ENCODE data around the gene SAMD10.
"Not testable (repeated sequence)": the region's sequence is repeated elsewhere in the genome, so short reads cannot be mapped to it uniquely, and the experiment has no call there.

Gene SAMD10

DNA sequence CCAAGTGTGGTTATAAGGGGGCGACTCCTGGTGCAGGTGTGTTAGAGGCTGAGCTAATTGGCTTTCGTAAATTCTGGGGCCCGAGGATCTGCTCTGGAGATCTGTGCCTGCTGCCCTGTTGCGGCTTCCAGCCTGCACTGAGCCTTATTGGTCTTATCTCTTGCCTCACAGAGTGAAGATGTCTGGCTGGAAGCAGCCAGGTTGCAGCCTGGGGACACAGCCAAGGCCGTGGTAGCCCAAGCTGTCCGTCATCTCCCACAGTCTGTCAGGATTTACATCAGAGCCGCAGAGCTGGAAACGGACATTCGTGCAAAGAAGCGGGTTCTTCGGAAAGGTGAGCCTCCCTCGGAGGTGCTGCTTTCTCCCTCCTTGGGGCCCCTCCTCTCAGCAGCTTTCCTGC is 21.5 kb upstream of the SAMD10 start:
- Histone ChIP-seq H3K36me3 (ENCODE audit: control insufficient read depth in 2 of 2, insufficient read depth in 2 of 2, low read length in 2 of 2) (peaks cover 63 to 64% of the 10 kb centered on the region in 2 donors), H3K9me3 (ENCODE audit: control insufficient read depth in 2 of 2, low read length in 2 of 2) (no peaks in the 10 kb centered on the region), H3K9ac (ENCODE audit: low read depth in 1 of 2, low read length in 2 of 2) (no peak overlapping the region), H3K27me3 (ENCODE audit: control insufficient read depth in 2 of 2, insufficient read depth in 2 of 2, low read length in 2 of 2) (no peaks in the 10 kb centered on the region), H3K4me3 (ENCODE audit: low read length in 2 of 2) (no peak overlapping the region), H3K27ac (ENCODE audit: low read depth in 2 of 2, low read length in 2 of 2) (no peak overlapping the region), H3K4me1 (ENCODE audit: control insufficient read depth in 2 of 2, insufficient read depth in 2 of 2, low read length in 2 of 2) (no peaks in the 10 kb centered on the region)

DNA sequence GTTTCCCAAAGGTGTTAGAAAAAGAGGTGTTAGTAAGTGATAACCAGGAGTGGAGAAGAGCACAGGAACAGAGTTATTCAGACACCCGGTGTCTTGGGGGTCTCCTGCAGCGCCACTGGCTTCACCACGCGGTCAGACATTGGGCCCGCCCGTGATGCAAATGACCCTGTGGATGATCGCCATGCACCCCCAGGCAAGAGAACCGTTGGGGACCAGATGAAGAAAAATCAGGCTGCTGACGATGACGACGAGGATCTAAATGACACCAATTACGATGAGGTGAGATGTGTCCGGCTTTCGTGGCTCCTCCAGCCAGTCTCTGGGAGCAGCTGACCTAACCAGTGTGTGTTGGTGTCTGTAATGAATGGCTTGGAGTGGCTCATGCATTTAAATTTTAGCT is 3.5 kb upstream of the SAMD10 start:
- H3K4me3 ChIP-seq (ENCODE audit: low read length in 2 of 2), result no peak overlapping the region
- peaks cover 20 to 43% of the 10 kb centered on the region in 2 donors for H3K36me3 ChIP-seq (ENCODE audit: control insufficient read depth in 2 of 2, insufficient read depth in 2 of 2, low read length in 2 of 2)
- peaks cover 23 to 27% of the 10 kb centered on the region in 2 donors for H3K4me1 ChIP-seq (ENCODE audit: control insufficient read depth in 2 of 2, insufficient read depth in 2 of 2, low read length in 2 of 2)
- no peaks in the 10 kb centered on the region for H3K27me3 ChIP-seq (ENCODE audit: control insufficient read depth in 2 of 2, insufficient read depth in 2 of 2, low read length in 2 of 2)
- no peaks in the 10 kb centered on the region for H3K9me3 ChIP-seq (ENCODE audit: control insufficient read depth in 2 of 2, low read length in 2 of 2)
- no peak overlapping the region for H3K9ac ChIP-seq (ENCODE audit: low read depth in 1 of 2, low read length in 2 of 2)
- no peak overlapping the region for H3K27ac ChIP-seq (ENCODE audit: low read depth in 2 of 2, low read length in 2 of 2)

DNA sequence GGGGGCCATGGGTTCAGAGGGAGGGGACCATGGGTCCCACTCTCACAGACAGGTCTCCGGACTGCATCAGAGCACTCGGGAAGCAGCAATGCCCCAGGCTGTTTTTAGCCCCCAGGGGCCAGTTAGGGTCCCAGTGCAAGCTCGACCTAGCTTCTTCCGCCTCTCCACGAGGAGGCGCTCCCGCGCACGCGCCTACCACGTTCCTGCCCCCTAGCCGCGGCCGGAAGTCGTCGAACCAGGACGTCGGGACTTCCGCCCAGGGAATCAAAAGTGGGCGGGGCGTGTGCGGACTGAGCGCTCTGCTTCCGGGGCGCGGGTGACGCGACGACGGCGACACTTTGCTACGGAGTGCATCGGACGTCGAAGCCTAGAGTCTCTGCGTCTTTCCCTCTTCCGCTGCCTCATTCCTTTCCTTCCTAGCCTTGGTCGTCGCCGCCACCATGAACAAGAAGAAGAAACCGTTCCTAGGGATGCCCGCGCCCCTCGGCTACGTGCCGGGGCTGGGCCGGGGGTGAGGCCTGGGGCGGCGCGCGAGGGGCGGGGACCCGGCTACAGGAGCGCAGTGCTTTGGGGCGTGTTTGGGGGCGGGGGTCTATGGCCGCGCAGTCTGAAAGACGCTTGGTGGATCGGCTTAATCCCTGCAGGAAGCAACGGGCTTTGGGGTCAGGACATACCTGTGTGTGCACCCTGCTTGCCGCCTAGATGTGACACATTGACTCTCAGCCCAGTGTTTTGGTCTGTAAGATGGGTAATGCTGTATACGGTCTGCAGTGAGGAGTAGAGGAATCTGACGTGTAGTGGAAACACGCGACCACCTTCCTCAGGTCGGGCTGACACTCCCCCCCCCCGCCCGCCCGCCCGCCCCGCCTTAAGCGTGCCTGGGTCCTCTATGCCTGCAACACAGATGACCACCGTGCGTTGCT is 1.6 kb upstream of the SAMD10 start, which contains the start of gene PRPF6:
PRPF6 (plus strand) TSS at position 327 of the 923 bp plus-strand sequence; CDS start at position 441, 114 bp downstream.
- peak within 1 kb of the TSS; percentile 73 to 90 for H3K27ac ChIP-seq (ENCODE audit: low read depth in 2 of 2, low read length in 2 of 2)
- H3K36me3 ChIP-seq (ENCODE audit: control insufficient read depth in 2 of 2, insufficient read depth in 2 of 2, low read length in 2 of 2), result peaks cover 18 to 31% of the 10 kb centered on the region in 2 donors
- H3K9me3 ChIP-seq (ENCODE audit: control insufficient read depth in 2 of 2, low read length in 2 of 2), result no peaks in the 10 kb centered on the region
- H3K4me3 ChIP-seq (ENCODE audit: low read length in 2 of 2), result peak within 1 kb of the TSS; percentile 85 to 98
- H3K4me1 ChIP-seq (ENCODE audit: control insufficient read depth in 2 of 2, insufficient read depth in 2 of 2, low read length in 2 of 2), result peaks cover 23 to 32% of the 10 kb centered on the region in 2 donors
- H3K9ac ChIP-seq (ENCODE audit: low read depth in 1 of 2, low read length in 2 of 2), result peak within 1 kb of the TSS; percentile 79 to 80
- peaks cover 0 to 3% of the 10 kb centered on the region in 2 donors for H3K27me3 ChIP-seq (ENCODE audit: control insufficient read depth in 2 of 2, insufficient read depth in 2 of 2, low read length in 2 of 2)

DNA sequence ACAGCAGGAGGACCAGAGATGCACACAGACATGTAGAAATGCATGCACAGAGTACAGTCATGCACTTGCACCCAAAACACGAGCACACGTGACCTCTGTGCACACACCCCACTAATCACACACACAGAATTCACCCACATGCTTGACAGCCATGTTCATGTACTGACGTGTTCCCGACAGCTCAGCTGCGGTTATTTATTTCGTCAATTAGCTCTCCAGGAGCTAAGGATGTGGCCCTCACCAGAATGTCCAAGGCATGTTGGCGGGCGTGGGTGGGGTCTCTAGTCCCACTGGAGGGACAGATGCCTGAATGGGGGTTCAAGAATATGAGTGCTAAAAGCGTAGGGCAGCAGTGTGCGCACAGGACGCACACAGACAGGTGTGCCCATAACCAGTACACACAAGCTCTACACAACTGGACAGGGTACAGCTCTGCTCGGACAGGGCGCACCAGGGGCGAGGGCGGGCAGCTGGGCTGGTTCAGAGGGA is 919 bp upstream of the SAMD10 start:
- Histone ChIP-seq H3K36me3 (ENCODE audit: control insufficient read depth in 2 of 2, insufficient read depth in 2 of 2, low read length in 2 of 2) (peaks cover 11 to 27% of the 10 kb centered on the region in 2 donors), H3K27ac (ENCODE audit: low read depth in 2 of 2, low read length in 2 of 2) (peak overlapping the region; percentile 16 to 90), H3K4me3 (ENCODE audit: low read length in 2 of 2) (peak overlapping the region; percentile 85 to 98), H3K27me3 (ENCODE audit: control insufficient read depth in 2 of 2, insufficient read depth in 2 of 2, low read length in 2 of 2) (peaks cover 0 to 3% of the 10 kb centered on the region in 2 donors), H3K9me3 (ENCODE audit: control insufficient read depth in 2 of 2, low read length in 2 of 2) (no peaks in the 10 kb centered on the region), H3K9ac (ENCODE audit: low read depth in 1 of 2, low read length in 2 of 2) (peak overlapping the region in 1 of 2 donors; percentile 80), H3K4me1 (ENCODE audit: control insufficient read depth in 2 of 2, insufficient read depth in 2 of 2, low read length in 2 of 2) (peaks cover 23 to 32% of the 10 kb centered on the region in 2 donors)

DNA sequence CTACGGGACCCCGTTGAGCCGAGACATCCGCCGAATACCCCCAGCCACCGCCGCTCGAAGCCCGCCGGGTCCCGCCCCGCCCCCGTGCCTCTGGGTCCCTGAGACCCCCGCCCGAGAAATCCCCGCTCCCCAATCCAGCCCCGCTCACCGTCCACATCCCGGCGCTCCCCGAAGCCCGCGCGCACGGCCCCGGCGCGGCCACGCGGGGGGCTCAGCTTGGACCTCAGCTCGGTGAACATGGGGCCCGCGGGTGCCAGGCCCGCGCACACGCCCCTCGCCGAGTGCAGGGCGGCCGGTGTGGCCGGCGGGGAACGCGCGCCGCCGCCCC is 249 bp downstream of the SAMD10 start:
- H3K27ac ChIP-seq (ENCODE audit: low read depth in 2 of 2, low read length in 2 of 2), result peak overlapping the region; percentile 64 to 90
- H3K9me3 ChIP-seq (ENCODE audit: control insufficient read depth in 2 of 2, low read length in 2 of 2), result no peaks in the 10 kb centered on the region
- H3K36me3 ChIP-seq (ENCODE audit: control insufficient read depth in 2 of 2, insufficient read depth in 2 of 2, low read length in 2 of 2), result peaks cover 0 to 19% of the 10 kb centered on the region in 2 donors
- H3K27me3 ChIP-seq (ENCODE audit: control insufficient read depth in 2 of 2, insufficient read depth in 2 of 2, low read length in 2 of 2), result peaks cover 0 to 3% of the 10 kb centered on the region in 2 donors
- peaks cover 23 to 32% of the 10 kb centered on the region in 2 donors for H3K4me1 ChIP-seq (ENCODE audit: control insufficient read depth in 2 of 2, insufficient read depth in 2 of 2, low read length in 2 of 2)
- peak overlapping the region; percentile 60 to 75 for H3K9ac ChIP-seq (ENCODE audit: low read depth in 1 of 2, low read length in 2 of 2)
- H3K4me3 ChIP-seq (ENCODE audit: low read length in 2 of 2), result peak overlapping the region; percentile 68

DNA sequence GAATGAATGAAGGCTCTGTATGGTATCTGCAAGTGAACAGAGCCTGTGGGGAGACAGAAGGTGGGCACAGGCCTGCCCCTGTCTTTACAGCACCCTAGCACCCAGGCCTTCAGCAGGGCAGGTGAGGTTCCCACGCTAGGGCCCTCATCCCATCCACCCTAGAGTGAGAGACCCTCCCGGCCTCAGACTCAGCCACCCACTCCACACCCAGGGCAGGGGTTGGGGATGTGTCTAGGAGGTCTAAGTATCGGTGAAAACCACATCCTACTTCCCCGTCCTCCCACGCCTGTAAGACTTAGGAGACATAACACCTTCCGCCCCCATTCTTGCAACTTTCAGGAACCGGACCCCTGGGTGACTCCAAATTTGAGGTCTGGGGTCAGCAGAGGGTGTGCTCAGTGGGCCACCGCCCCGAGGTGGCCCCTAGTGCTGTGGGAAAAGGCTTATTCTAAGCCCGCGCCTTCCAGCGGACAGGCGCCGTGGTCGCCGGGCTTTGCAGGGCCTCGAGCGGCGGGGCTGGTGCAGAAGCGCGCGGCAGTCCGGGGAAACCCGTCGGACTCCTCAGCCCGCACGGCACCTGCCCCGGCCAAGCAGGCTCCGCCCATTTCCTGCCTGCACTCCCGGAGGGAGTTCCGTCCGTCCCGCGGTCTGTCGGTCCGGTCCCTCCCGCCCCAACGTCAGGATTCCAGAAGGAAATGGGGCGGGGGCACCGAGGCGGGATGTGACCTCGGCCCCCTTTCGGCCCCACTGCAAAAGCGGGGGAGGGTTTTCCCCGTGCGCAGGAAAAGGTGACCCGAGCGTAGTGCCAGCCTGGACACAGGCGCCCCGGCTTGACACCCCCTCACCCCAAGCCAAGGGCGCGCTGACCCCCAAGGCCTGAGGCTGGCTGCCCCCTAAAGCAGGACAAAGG is 868 bp downstream of the SAMD10 start:
- H3K36me3 ChIP-seq (ENCODE audit: control insufficient read depth in 2 of 2, insufficient read depth in 2 of 2, low read length in 2 of 2), result peaks cover 0 to 14% of the 10 kb centered on the region in 2 donors
- peak overlapping the region; percentile 68 for H3K4me3 ChIP-seq (ENCODE audit: low read length in 2 of 2)
- no peaks in the 10 kb centered on the region for H3K9me3 ChIP-seq (ENCODE audit: control insufficient read depth in 2 of 2, low read length in 2 of 2)
- peaks cover 0 to 3% of the 10 kb centered on the region in 2 donors for H3K27me3 ChIP-seq (ENCODE audit: control insufficient read depth in 2 of 2, insufficient read depth in 2 of 2, low read length in 2 of 2)
- H3K9ac ChIP-seq (ENCODE audit: low read depth in 1 of 2, low read length in 2 of 2), result peak overlapping the region; percentile 60 to 75
- peak overlapping the region; percentile 64 to 90 for H3K27ac ChIP-seq (ENCODE audit: low read depth in 2 of 2, low read length in 2 of 2)
- H3K4me1 ChIP-seq (ENCODE audit: control insufficient read depth in 2 of 2, insufficient read depth in 2 of 2, low read length in 2 of 2), result peaks cover 25 to 34% of the 10 kb centered on the region in 2 donors

DNA sequence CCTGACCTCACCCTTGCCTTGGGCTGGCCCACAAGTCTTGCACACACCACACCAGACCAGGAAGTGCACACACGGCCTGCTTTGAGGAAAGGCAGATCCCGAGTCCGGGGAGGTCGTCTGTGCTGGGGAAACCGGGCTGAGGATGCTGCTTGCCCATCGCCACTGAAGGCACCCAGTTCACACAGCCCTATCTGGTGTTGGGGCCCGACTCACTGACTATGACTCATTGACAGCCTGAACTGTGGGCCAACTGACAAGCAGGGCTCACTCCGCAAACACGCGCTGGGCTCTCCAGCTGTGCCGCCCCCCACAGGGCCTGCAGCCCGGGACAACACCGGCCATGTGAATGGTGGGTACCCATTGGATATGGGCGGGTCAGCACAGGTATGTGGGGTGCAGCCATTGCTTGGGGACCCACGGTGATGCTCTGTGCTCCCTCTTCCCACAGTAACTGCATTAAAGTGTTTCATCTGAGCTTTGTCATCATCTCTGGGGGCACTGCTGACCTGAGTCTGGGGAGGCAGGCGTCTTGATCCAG is 1.6 kb downstream of the SAMD10 start:
- Histone ChIP-seq H3K4me1 (ENCODE audit: control insufficient read depth in 2 of 2, insufficient read depth in 2 of 2, low read length in 2 of 2) (peaks cover 29 to 37% of the 10 kb centered on the region in 2 donors), H3K27ac (ENCODE audit: low read depth in 2 of 2, low read length in 2 of 2) (peak overlapping the region in 1 of 2 donors; percentile 90), H3K36me3 (ENCODE audit: control insufficient read depth in 2 of 2, insufficient read depth in 2 of 2, low read length in 2 of 2) (peaks cover 0 to 9% of the 10 kb centered on the region in 2 donors), H3K9me3 (ENCODE audit: control insufficient read depth in 2 of 2, low read length in 2 of 2) (no peaks in the 10 kb centered on the region), H3K27me3 (ENCODE audit: control insufficient read depth in 2 of 2, insufficient read depth in 2 of 2, low read length in 2 of 2) (peaks cover 0 to 3% of the 10 kb centered on the region in 2 donors), H3K9ac (ENCODE audit: low read depth in 1 of 2, low read length in 2 of 2) (no peak overlapping the region), H3K4me3 (ENCODE audit: low read length in 2 of 2) (no peak overlapping the region)

DNA sequence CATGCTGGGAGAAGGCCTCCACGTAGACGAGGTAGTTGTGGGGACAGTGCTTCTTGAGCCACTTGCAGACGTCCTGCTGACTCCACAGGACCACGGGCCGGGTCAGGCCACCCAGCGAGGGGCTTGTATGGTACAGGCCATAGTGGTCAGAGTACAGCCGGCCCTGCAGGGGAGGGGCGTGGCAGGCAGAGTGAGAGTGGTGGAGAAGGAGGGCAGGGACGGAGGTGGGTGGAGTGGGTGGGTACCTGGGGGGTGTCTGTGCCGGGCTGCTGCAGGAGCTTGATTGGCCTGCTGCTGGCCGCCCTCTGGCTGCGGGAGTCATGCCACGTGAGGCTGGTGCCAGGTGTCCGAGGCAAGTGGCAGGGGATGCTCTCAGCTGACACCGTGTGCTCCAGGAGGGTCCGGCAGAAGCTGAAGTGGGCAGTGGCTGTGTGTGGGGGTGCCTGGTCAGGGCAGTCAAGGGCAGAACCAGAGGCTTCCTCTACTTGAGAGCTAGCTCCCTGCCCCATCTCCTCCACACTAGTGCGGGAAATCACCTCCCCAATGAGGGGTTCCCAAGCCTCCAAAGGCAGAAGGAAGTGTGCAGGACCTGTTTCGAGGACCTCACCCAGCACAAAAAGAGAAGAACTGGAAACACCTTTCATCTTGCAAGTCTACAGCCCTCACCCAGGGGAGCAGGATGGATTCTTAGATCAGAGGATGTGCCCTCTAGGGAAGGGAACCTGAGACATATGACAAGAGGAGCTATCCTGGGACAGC is 2.3 kb downstream of the SAMD10 start:
- H3K27me3 ChIP-seq (ENCODE audit: control insufficient read depth in 2 of 2, insufficient read depth in 2 of 2, low read length in 2 of 2), result peaks cover 0 to 3% of the 10 kb centered on the region in 2 donors
- peaks cover 29 to 34% of the 10 kb centered on the region in 2 donors for H3K4me1 ChIP-seq (ENCODE audit: control insufficient read depth in 2 of 2, insufficient read depth in 2 of 2, low read length in 2 of 2)
- peak overlapping the region in 1 of 2 donors; percentile 90 for H3K27ac ChIP-seq (ENCODE audit: low read depth in 2 of 2, low read length in 2 of 2)
- H3K9me3 ChIP-seq (ENCODE audit: control insufficient read depth in 2 of 2, low read length in 2 of 2), result no peaks in the 10 kb centered on the region
- H3K4me3 ChIP-seq (ENCODE audit: low read length in 2 of 2), result no peak overlapping the region
- H3K9ac ChIP-seq (ENCODE audit: low read depth in 1 of 2, low read length in 2 of 2), result no peak overlapping the region
- H3K36me3 ChIP-seq (ENCODE audit: control insufficient read depth in 2 of 2, insufficient read depth in 2 of 2, low read length in 2 of 2), result peaks cover 0 to 4% of the 10 kb centered on the region in 2 donors

DNA sequence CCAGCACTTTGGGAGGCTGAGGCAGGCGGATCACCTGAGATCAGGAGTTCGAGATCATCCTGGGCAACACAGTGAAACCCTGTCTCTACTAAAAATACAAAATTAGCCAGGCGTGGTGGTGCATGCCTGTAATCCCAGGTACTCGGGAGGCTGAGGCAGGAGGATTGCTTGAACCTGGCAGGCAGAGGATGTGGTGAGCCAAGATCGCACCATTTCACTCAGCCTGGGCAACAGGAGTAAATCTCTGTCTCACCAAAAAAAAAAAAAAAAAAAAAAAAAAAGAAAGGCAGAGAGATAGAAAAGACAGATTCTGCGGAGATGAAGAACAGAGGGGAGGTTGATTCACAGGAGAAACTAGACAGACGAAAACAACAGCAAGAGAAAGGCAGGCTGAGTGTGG is 2.9 kb downstream of the SAMD10 start:
- H3K9me3 ChIP-seq (ENCODE audit: control insufficient read depth in 2 of 2, low read length in 2 of 2); H3K9ac ChIP-seq (ENCODE audit: low read depth in 1 of 2, low read length in 2 of 2); H3K27ac ChIP-seq (ENCODE audit: low read depth in 2 of 2, low read length in 2 of 2); H3K27me3 ChIP-seq (ENCODE audit: control insufficient read depth in 2 of 2, insufficient read depth in 2 of 2, low read length in 2 of 2); H3K4me3 ChIP-seq (ENCODE audit: low read length in 2 of 2); H3K36me3 ChIP-seq (ENCODE audit: control insufficient read depth in 2 of 2, insufficient read depth in 2 of 2, low read length in 2 of 2): not testable (repeated sequence)
- peaks cover 22 to 30% of the 10 kb centered on the region in 2 donors for H3K4me1 ChIP-seq (ENCODE audit: control insufficient read depth in 2 of 2, insufficient read depth in 2 of 2, low read length in 2 of 2)

Data from mucosa of rectum (tissue), 2 donors.